ENCODE measurements around the gene SYNPO.

SYNPO gene

GRCh38 chr5:150651382-150651781, 10.9 kb downstream of the SYNPO start:
- H3K79me2 ChIP-seq (ENCODE audit: control insufficient read depth, insufficient read depth, low read length, unreplicated experiment), result no peaks in the 10 kb centered on the region
- no peaks in the 10 kb centered on the region; the same call in 1 of the 2 replicates for H3K36me3 ChIP-seq (ENCODE audit: insufficient read depth, low read length)
- peaks cover 17% of the 10 kb centered on the region for H3K4me1 ChIP-seq (ENCODE audit: control insufficient read depth, insufficient read depth, low read length, unreplicated experiment)
- H3K4me3 ChIP-seq (ENCODE audit: low read depth, low read length), result no peak overlapping the region
- H3K27me3 ChIP-seq (ENCODE audit: insufficient read depth, low read length), result no peaks in the 10 kb centered on the region
- H2AFZ ChIP-seq (ENCODE audit: low read length, unreplicated experiment), result no peak overlapping the region
- no peak overlapping the region for H3K27ac ChIP-seq (ENCODE audit: low read depth, low read length)

GRCh38 chr5:150651924-150652671, 11.6 kb downstream of the SYNPO start:
- Histone ChIP-seq H3K36me3 (ENCODE audit: insufficient read depth, low read length) (no peaks in the 10 kb centered on the region; the same call in 1 of the 2 replicates), H3K4me1 (ENCODE audit: control insufficient read depth, insufficient read depth, low read length, unreplicated experiment) (peaks cover 17% of the 10 kb centered on the region), H3K27ac (ENCODE audit: low read depth, low read length) (no peak overlapping the region), H3K27me3 (ENCODE audit: insufficient read depth, low read length) (no peaks in the 10 kb centered on the region), H3K79me2 (ENCODE audit: control insufficient read depth, insufficient read depth, low read length, unreplicated experiment) (no peaks in the 10 kb centered on the region), H2AFZ (ENCODE audit: low read length, unreplicated experiment) (no peak overlapping the region), H3K4me3 (ENCODE audit: low read depth, low read length) (no peak overlapping the region)

GRCh38 chr5:150653145-150653761, 12.8 kb downstream of the SYNPO start:
- Histone ChIP-seq H3K79me2 (ENCODE audit: control insufficient read depth, insufficient read depth, low read length, unreplicated experiment) (no peaks in the 10 kb centered on the region), H3K4me3 (ENCODE audit: low read depth, low read length) (no peak overlapping the region), H3K27ac (ENCODE audit: low read depth, low read length) (0 out of 2 replicates have a peak overlapping the region, but pooled peaks have one; percentile 6), H3K27me3 (ENCODE audit: insufficient read depth, low read length) (no peaks in the 10 kb centered on the region), H2AFZ (ENCODE audit: low read length, unreplicated experiment) (no peak overlapping the region), H3K4me1 (ENCODE audit: control insufficient read depth, insufficient read depth, low read length, unreplicated experiment) (peaks cover 17% of the 10 kb centered on the region), H3K36me3 (ENCODE audit: insufficient read depth, low read length) (no peaks in the 10 kb centered on the region; the same call in 1 of the 2 replicates)

GRCh38 chr5:150653762-150654556, 13.5 kb downstream of the SYNPO start:
- Histone ChIP-seq H3K27me3 (ENCODE audit: insufficient read depth, low read length) (no peaks in the 10 kb centered on the region), H3K36me3 (ENCODE audit: insufficient read depth, low read length) (no peaks in the 10 kb centered on the region; the same call in 1 of the 2 replicates), H3K4me1 (ENCODE audit: control insufficient read depth, insufficient read depth, low read length, unreplicated experiment) (peaks cover 17% of the 10 kb centered on the region), H3K4me3 (ENCODE audit: low read depth, low read length) (no peak overlapping the region), H2AFZ (ENCODE audit: low read length, unreplicated experiment) (no peak overlapping the region), H3K79me2 (ENCODE audit: control insufficient read depth, insufficient read depth, low read length, unreplicated experiment) (no peaks in the 10 kb centered on the region), H3K27ac (ENCODE audit: low read depth, low read length) (0 out of 2 replicates have a peak overlapping the region, but pooled peaks have one; percentile 6)

GRCh38 chr5:150655221-150655620, 14.8 kb downstream of the SYNPO start:
- Histone ChIP-seq H3K4me1 (ENCODE audit: control insufficient read depth, insufficient read depth, low read length, unreplicated experiment) (peaks cover 17% of the 10 kb centered on the region), H2AFZ (ENCODE audit: low read length, unreplicated experiment) (no peak overlapping the region)

DNA sequence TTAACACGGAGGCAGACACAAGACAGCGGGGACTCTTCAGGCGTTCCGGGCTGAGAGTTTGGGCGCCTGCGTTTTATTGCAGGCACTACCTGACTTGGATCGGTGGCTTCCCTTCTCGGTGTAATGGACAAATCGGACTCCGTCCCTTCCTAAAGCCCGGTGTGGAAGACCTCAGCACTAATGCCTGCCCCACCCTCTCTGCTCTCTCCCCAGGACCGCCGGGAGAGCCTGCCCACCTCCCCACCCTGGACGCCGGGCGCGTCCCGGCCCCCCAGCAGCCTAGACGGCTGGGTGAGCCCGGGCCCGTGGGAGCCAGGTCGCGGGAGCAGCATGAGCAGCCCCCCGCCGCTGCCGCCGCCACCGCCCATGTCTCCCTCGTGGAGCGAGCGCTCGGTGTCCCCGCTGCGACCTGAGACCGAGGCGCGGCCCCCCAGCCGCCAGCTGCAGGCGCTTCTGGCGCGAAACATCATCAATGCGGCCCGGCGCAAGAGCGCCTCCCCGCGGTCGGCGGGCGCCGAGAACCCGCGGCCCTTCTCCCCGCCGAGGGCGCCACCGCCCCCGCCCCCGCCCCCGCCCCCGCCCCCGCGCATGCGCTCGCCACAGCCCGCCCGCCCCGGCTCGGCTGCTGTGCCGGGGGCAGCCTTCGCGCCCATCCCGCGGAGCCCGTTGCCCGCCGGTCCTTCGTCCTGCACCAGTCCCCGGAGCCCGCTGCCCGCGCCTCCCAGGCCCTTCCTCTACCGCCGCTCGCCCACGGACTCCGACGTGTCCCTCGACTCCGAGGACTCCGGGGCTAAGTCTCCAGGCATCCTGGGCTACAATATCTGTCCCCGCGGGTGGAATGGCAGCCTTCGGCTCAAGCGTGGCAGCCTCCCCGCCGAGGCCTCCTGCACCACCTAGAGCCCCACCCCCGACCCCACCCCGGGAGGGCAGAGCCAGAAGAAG, 16.0 kb downstream of the SYNPO start:
- Histone ChIP-seq H3K36me3 (ENCODE audit: insufficient read depth, low read length) (no peaks in the 10 kb centered on the region), H3K27me3 (ENCODE audit: insufficient read depth, low read length) (0 out of 2 replicates have a peak, but pooled peaks cover 4% of the 10 kb centered on the region), H3K4me3 (ENCODE audit: low read depth, low read length) (peak overlapping the region; percentile 86), H3K27ac (ENCODE audit: low read depth, low read length) (no peak overlapping the region), H3K4me1 (ENCODE audit: control insufficient read depth, insufficient read depth, low read length, unreplicated experiment) (peaks cover 17% of the 10 kb centered on the region), H3K79me2 (ENCODE audit: control insufficient read depth, insufficient read depth, low read length, unreplicated experiment) (no peaks in the 10 kb centered on the region), H2AFZ (ENCODE audit: low read length, unreplicated experiment) (no peak overlapping the region)

More at GRCh38 chr5:150655221-150655620, 14.8 kb downstream of the SYNPO start:
- H3K79me2 ChIP-seq (ENCODE audit: control insufficient read depth, insufficient read depth, low read length, unreplicated experiment), result no peaks in the 10 kb centered on the region
- no peak overlapping the region for H3K27ac ChIP-seq (ENCODE audit: low read depth, low read length)
- no peak overlapping the region for H3K4me3 ChIP-seq (ENCODE audit: low read depth, low read length)
- H3K36me3 ChIP-seq (ENCODE audit: insufficient read depth, low read length), result no peaks in the 10 kb centered on the region
- no peaks in the 10 kb centered on the region for H3K27me3 ChIP-seq (ENCODE audit: insufficient read depth, low read length)

GRCh38 chr5:150658121-150658520, 17.7 kb downstream of the SYNPO start:
- H3K4me1 ChIP-seq (ENCODE audit: control insufficient read depth, insufficient read depth, low read length, unreplicated experiment), result peaks cover 10% of the 10 kb centered on the region
- no peak overlapping the region for H2AFZ ChIP-seq (ENCODE audit: low read length, unreplicated experiment)
- H3K36me3 ChIP-seq (ENCODE audit: insufficient read depth, low read length), result no peaks in the 10 kb centered on the region
- H3K4me3 ChIP-seq (ENCODE audit: low read depth, low read length), result no peak overlapping the region
- no peak overlapping the region for H3K27ac ChIP-seq (ENCODE audit: low read depth, low read length)
- peaks cover 11% of the 10 kb centered on the region; the same call in 1 of the 2 replicates for H3K27me3 ChIP-seq (ENCODE audit: insufficient read depth, low read length)
- H3K79me2 ChIP-seq (ENCODE audit: control insufficient read depth, insufficient read depth, low read length, unreplicated experiment), result no peaks in the 10 kb centered on the region

GRCh38 chr5:150658699-150659265, 18.3 kb downstream of the SYNPO start:
- H2AFZ ChIP-seq (ENCODE audit: low read length, unreplicated experiment), result no peak overlapping the region
- no peaks in the 10 kb centered on the region for H3K79me2 ChIP-seq (ENCODE audit: control insufficient read depth, insufficient read depth, low read length, unreplicated experiment)
- H3K4me3 ChIP-seq (ENCODE audit: low read depth, low read length), result no peak overlapping the region
- no peak overlapping the region for H3K27ac ChIP-seq (ENCODE audit: low read depth, low read length)
- H3K36me3 ChIP-seq (ENCODE audit: insufficient read depth, low read length), result no peaks in the 10 kb centered on the region
- H3K4me1 ChIP-seq (ENCODE audit: control insufficient read depth, insufficient read depth, low read length, unreplicated experiment), result peaks cover 4% of the 10 kb centered on the region
- peaks cover 11% of the 10 kb centered on the region; the same call in 1 of the 2 replicates for H3K27me3 ChIP-seq (ENCODE audit: insufficient read depth, low read length)

GRCh38 chr5:150659360-150660107, 19.1 kb downstream of the SYNPO start:
- H3K27me3 ChIP-seq (ENCODE audit: insufficient read depth, low read length), result peaks cover 11% of the 10 kb centered on the region; the same call in 1 of the 2 replicates
- H3K27ac ChIP-seq (ENCODE audit: low read depth, low read length), result no peak overlapping the region
- H3K36me3 ChIP-seq (ENCODE audit: insufficient read depth, low read length), result no peaks in the 10 kb centered on the region
- H2AFZ ChIP-seq (ENCODE audit: low read length, unreplicated experiment), result no peak overlapping the region
- no peak overlapping the region for H3K4me3 ChIP-seq (ENCODE audit: low read depth, low read length)
- H3K79me2 ChIP-seq (ENCODE audit: control insufficient read depth, insufficient read depth, low read length, unreplicated experiment), result no peaks in the 10 kb centered on the region
- H3K4me1 ChIP-seq (ENCODE audit: control insufficient read depth, insufficient read depth, low read length, unreplicated experiment), result no peaks in the 10 kb centered on the region
